Adrenal gland (tissue), 12 donors: ENCODE results near the gene DNAH8. TPM values are rescaled to one million over a fixed set of nuclear protein-coding genes. Genes with fewer than 3 reads are reported as not detected.

Source experiments
- DNase-seq, 7 donors: peaks; one replicate each; pipeline ENCODE4 v3.0.0-alpha.2; 2019 to 2020
- H3K27ac ChIP-seq, 5 donors: fragments of 200-600 bp; sonication (generic) in 4 of 5; 1 replicate in 3 of 5; 2 replicates in 2 of 5; pipeline versions ENCODE4 v1.5.1 to v1.8.0; 2016 to 2020; ENCODE audit warnings: mild to moderate bottlenecking in 1 of 5
- H3K27me3 ChIP-seq: fragments of 200-600 bp; 2 replicates; pipeline ENCODE4 v1.8.0; 2021
- H3K36me3 ChIP-seq, 2 donors: fragments of 200-600 bp; replicated peaks in 1 of 2; 1 replicate in 1 of 2; 2 replicates in 1 of 2; pipeline versions ENCODE4 v1.5.1 to v1.8.0; 2018 to 2022
- H3K4me1 ChIP-seq, 2 donors: fragments of 200-600 bp; replicated peaks in 1 of 2; 1 replicate in 1 of 2; 2 replicates in 1 of 2; pipeline versions ENCODE4 v1.5.1 to v1.8.0; 2018 to 2021
- H3K4me3 ChIP-seq, 4 donors: fragments of 200-600 bp; sonication (generic) in 3 of 4; one replicate each; pipeline ENCODE4 v1.5.1; 2016 to 2018
- H3K9me3 ChIP-seq, 3 donors: fragments of 200-600 bp; sonication (generic) in 1 of 3; replicated peaks in 1 of 3; 1 replicate in 2 of 3; 2 replicates in 1 of 3; pipeline versions ENCODE4 v1.5.1 to v1.8.0; 2016 to 2021
- POLR2A ChIP-seq, 2 donors: fragments of 450-650 bp; IDR thresholded peaks; one replicate each; pipeline ENCODE4 v1.6.1; 2017; ENCODE audit warnings: antibody characterized with exemption in 2 of 2, mild to moderate bottlenecking in 2 of 2, moderate library complexity in 1 of 2
- WGBS, 4 donors: extraction: QIAGEN DNeasy Blood & Tissue Kit in 2 of 4; methylation state at CpG; one replicate each; pipeline versions ENCODE4 v1.1.5 to v1.1.7; 2013 to 2017; 5-methylcytosine and 5-hydroxymethylcytosine counted together
- intact Hi-C, 2 donors: fragments of 100-400 bp; cut with DNase I; formaldehyde crosslinking; loops; one replicate each; pipeline versions ENCODE4 v1.14.1 to v1.15.0; 2022 to 2023
- polyA plus RNA-seq, 3 donors: library from polyadenylated mRNA; stranded (reverse); fragments of 200-250 nt in 2 of 3; fragments of 350-450 nt in 1 of 3; fragmentation: Illumina TruSeq in 1 of 3; extraction: RNeasy Lipid Tissue Mini Kit (QIAGEN cat#74804) in 1 of 3; gene quantifications; one replicate each; pipeline ENCODE4 v1.2.3, GENCODE V29; 2013 to 2014
- total RNA-seq, 9 donors: library from RNA; depleted of rRNA in 4 of 9; stranded (reverse); fragments of >200 nt in 4 of 9; fragments of 120-200 nt in 1 of 9; fragmentation: NEBNext Ultra II Directional in 1 of 9; extraction: Animal tissue kit (Norgen Biotek cat#: 25700) in 1 of 9; gene quantifications; one replicate each; pipeline versions ENCODE4 v1.1.0 to v1.2.4, GENCODE V29; 2013 to 2023
- TF ChIP-seq, protein P1 (sequence below), 6 experiments: fragments of 450-650 bp in 4 of 6; fragments of 200-600 bp in 2 of 6; sonication (generic) in 1 of 6; IDR thresholded peaks; 1 replicate in 5 of 6; 2 replicates in 1 of 6; pipeline versions ENCODE4 v1.5.1 to v1.8.0; 2016 to 2021; ENCODE audit warnings: antibody characterized with exemption in 6 of 6, mild to moderate bottlenecking in 2 of 6, moderate library complexity in 1 of 6
- donor health status: healthy with polysubstance abuse.
- donor health status: Bipolar disorder and iron deficiency.
- donor health status: DM: yes; HTN: yes; CAD: no.
- donor health status: DM: no; HTN: no; CAD: no.
- donor health status: DM: no; HTN: no; CAD: no.
- donor health status: DM: yes; HTN: yes; CAD: no.

DNAH8 gene
- total and polyA plus RNA-seq, 12 donors = under 0.01 to 0.02 TPM; not detected in 10

DNA sequence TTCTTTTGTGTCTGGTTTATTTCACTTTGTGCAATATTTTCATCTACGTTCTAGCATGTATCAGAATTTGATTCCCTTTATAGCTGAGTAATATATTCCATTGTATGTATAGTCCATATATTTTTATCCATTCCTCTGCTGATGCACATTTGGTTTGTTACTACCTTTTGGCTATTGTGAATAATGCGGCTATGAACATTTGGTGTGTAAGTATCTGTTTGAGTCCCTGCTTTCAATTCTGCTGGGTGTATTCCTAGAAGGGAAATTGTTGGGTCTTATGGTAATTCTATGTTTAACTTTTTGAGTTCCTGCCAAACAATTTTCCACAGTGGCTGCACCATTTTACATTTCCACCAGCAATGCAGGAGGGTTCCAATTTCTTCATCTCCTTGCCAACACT, 52.4 kb downstream of the DNAH8 start:
- no peaks in the 10 kb centered on the region for H3K36me3 ChIP-seq
- H3K4me3 ChIP-seq = no peak overlapping the region
- intact Hi-C loops = no loop called here
- 79 to 93% (median 87%) methylated on average over 2 of the region's 2 CpGs for WGBS, 4 donors
- DNase-seq = no peak
- H3K4me1 ChIP-seq = no peaks in the 10 kb centered on the region
- no peaks in the 10 kb centered on the region for H3K9me3 ChIP-seq
- H3K27me3 ChIP-seq = no peaks in the 10 kb centered on the region
- H3K27ac ChIP-seq = no peak overlapping the region
- TF ChIP-seq, protein P1, sequence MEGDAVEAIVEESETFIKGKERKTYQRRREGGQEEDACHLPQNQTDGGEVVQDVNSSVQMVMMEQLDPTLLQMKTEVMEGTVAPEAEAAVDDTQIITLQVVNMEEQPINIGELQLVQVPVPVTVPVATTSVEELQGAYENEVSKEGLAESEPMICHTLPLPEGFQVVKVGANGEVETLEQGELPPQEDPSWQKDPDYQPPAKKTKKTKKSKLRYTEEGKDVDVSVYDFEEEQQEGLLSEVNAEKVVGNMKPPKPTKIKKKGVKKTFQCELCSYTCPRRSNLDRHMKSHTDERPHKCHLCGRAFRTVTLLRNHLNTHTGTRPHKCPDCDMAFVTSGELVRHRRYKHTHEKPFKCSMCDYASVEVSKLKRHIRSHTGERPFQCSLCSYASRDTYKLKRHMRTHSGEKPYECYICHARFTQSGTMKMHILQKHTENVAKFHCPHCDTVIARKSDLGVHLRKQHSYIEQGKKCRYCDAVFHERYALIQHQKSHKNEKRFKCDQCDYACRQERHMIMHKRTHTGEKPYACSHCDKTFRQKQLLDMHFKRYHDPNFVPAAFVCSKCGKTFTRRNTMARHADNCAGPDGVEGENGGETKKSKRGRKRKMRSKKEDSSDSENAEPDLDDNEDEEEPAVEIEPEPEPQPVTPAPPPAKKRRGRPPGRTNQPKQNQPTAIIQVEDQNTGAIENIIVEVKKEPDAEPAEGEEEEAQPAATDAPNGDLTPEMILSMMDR (IDR thresholded peaks at IDR 0.05) = no peak
- no peak for TF ChIP-seq POLR2A (IDR thresholded peaks at IDR 0.05)

DNA sequence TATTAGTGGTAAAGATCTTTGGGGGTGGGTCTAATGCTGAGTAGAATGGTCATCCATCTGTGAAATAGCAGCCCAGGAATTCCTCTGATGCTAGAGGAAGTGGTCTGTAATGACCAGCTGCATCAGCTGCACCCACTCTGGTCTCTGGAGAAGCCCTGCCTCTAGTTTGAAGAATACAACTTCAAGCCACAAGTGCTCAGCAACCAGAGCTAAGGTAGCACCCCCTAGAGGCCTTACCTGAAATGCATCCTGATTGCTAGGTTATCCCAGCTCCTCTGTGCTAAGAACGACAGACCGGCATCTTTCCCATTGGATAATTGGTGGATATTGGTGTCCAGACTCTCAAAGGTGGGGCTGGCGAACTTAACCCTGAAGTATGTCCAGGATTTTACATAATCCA, 58.2 kb downstream of the DNAH8 start:
- TF ChIP-seq POLR2A (IDR thresholded peaks at IDR 0.05) = no peak
- TF ChIP-seq, protein P1 (IDR thresholded peaks at IDR 0.05) = peak in 1 of 6 experiments; percentile 14
- WGBS, 4 donors = 65 to 84% (median 73%) methylated on average over 1 to 3 of the region's 3 CpGs
- Histone ChIP-seq H3K4me3 (no peak overlapping the region), H3K9me3 (no peaks in the 10 kb centered on the region), H3K4me1 (no peaks in the 10 kb centered on the region), H3K36me3 (no peaks in the 10 kb centered on the region), H3K27ac (no peak overlapping the region), H3K27me3 (no peaks in the 10 kb centered on the region)
- intact Hi-C loops = no loop called here
- DNase-seq = peak in 2 of 7 donors; percentile 1 to 20

DNA sequence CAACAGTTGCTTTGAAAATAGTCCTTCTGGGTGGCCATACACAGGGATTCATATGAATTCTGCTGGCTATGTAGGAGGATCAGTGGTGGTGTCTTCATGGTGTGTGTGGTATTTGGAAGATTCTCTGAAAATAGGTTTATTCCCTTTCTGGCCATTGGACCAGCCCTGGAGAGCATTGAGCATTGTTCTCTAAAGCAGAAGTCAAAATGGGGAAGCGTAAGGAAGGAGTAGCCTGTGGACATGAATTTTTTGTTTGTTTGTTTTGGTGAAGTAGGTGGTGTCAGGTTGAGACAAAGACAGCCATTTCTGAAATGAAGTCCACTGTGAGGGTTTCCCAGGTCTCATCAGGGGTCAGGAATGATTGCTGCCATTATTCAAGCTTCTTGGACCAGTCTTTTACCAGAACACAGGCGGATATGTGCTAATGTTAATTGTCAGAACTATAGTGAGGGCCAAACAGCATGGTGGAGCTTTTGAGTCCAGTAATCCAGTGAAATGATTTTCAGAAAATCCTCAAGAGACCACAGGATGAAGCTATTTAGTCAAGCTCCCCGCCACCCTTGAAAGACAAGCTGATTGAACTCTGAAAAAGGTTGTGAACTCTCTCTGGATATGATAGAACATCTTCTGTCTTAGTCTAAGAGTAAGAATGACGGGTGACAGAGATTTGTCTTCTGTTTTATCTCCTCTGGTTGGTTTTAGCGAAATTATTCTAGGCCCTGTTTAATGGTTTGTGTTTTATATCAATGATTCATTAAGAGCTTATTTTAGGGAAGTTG, 60.0 kb downstream of the DNAH8 start:
- DNase-seq = no peak
- H3K27me3 ChIP-seq = peaks cover 5% of the 10 kb centered on the region
- no peaks in the 10 kb centered on the region for H3K4me1 ChIP-seq
- intact Hi-C loops = no loop called here
- TF ChIP-seq, protein P1 (IDR thresholded peaks at IDR 0.05) = no peak
- TF ChIP-seq POLR2A (IDR thresholded peaks at IDR 0.05) = no peak
- H3K9me3 ChIP-seq = no peaks in the 10 kb centered on the region
- H3K27ac ChIP-seq = no peak overlapping the region
- no peak overlapping the region for H3K4me3 ChIP-seq
- WGBS, 4 donors = 75 to 88% (median 82%) methylated on average over 5 of the region's 5 CpGs
- H3K36me3 ChIP-seq = no peaks in the 10 kb centered on the region

DNA sequence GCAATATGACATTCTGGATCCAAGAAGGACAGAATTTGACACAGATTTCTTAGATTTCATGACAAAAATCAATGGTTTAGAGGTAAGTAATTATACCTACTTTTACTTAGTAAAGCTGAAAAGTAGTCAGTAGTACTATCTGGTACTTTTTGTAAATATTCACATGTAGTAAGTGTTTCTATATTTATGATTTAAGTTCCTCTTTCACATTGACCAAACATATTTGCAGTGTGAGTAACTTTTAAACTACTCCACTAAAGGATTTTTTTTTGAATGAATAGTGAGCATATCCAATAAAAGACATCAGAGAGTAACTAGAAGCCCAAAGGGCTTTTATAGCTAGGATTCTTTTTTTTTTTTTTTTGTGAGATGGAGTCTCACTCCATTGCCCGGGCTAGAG, 60.8 kb downstream of the DNAH8 start:
- 73 to 100% (median 92%) methylated on average over 1 of the region's 1 CpG for WGBS, 4 donors
- no peak overlapping the region for H3K4me3 ChIP-seq
- H3K36me3 ChIP-seq = no peaks in the 10 kb centered on the region
- peaks cover 5% of the 10 kb centered on the region for H3K27me3 ChIP-seq
- no peak overlapping the region for H3K27ac ChIP-seq
- no peak for TF ChIP-seq POLR2A (IDR thresholded peaks at IDR 0.05)
- TF ChIP-seq, protein P1 (IDR thresholded peaks at IDR 0.05) = no peak
- H3K9me3 ChIP-seq = no peaks in the 10 kb centered on the region
- intact Hi-C loops = no loop called here
- H3K4me1 ChIP-seq = no peaks in the 10 kb centered on the region
- DNase-seq = no peak
